ENCODE results near the gene KNSTRN.

- no peak for TF ChIP-seq POLR2A (IDR thresholded peaks at IDR 0.05)
- no peak for TF ChIP-seq CTCF (IDR thresholded peaks at IDR 0.05 in 8 of 11, conservative IDR thresholded peaks at IDR 0.05 in 3 of 11)
- peak in 1 of 3 donors; percentile 0 for TF ChIP-seq POLR2AphosphoS5 (IDR thresholded peaks at IDR 0.05)
These were observed 48.0 kb upstream of the KNSTRN start for GRCh38 chr15:40334541-40334940.

All from spleen (tissue), 7 donors.